BE2C (cell line): Measurements from ENCODE around the gene UPP2.

Source experiments
- DNase-seq: peaks from one replicate; pipeline ENCODE4 v3.0.0-alpha.2; 2020
- H3K27me3 ChIP-seq: fragments of 250-450 bp; sonication (Bioruptor Pico); 2 replicates; pipeline ENCODE4 v1.5.1; 2020; ENCODE audit warnings: mild to moderate bottlenecking
- H3K36me3 ChIP-seq: fragments of 250-450 bp; sonication (Bioruptor Pico); 2 replicates; pipeline ENCODE4 v1.5.1; 2020; ENCODE audit warnings: mild to moderate bottlenecking
- H3K4me1 ChIP-seq: fragments of 250-450 bp; sonication (Bioruptor Pico); 2 replicates; pipeline ENCODE4 v1.5.1; 2020
- H3K4me3 ChIP-seq: 2 replicates; pipeline ENCODE4 v1.5.1; 2011; ENCODE audit warnings: low read depth, low read length
- H3K9me3 ChIP-seq: fragments of 250-450 bp; sonication (Bioruptor Pico); 2 replicates; pipeline ENCODE4 v1.5.1; 2020
- TF ChIP-seq, protein P1 (sequence below): IDR thresholded peaks from 2 replicates; pipeline ENCODE4 v1.5.1; 2012; ENCODE audit warnings: mild to moderate bottlenecking, low read depth, low read length

The UPP2 gene

GRCh38 chr2:158113741-158114295 is 12.1 kb downstream of the UPP2 start:
- no peaks in the 10 kb centered on the region for H3K4me1 ChIP-seq
- H3K9me3 ChIP-seq = no peaks in the 10 kb centered on the region
- H3K27me3 ChIP-seq = no peaks in the 10 kb centered on the region
- no peaks in the 10 kb centered on the region for H3K36me3 ChIP-seq
- H3K4me3 ChIP-seq = no peak overlapping the region
- DNase-seq = no peak
- TF ChIP-seq, protein P1, sequence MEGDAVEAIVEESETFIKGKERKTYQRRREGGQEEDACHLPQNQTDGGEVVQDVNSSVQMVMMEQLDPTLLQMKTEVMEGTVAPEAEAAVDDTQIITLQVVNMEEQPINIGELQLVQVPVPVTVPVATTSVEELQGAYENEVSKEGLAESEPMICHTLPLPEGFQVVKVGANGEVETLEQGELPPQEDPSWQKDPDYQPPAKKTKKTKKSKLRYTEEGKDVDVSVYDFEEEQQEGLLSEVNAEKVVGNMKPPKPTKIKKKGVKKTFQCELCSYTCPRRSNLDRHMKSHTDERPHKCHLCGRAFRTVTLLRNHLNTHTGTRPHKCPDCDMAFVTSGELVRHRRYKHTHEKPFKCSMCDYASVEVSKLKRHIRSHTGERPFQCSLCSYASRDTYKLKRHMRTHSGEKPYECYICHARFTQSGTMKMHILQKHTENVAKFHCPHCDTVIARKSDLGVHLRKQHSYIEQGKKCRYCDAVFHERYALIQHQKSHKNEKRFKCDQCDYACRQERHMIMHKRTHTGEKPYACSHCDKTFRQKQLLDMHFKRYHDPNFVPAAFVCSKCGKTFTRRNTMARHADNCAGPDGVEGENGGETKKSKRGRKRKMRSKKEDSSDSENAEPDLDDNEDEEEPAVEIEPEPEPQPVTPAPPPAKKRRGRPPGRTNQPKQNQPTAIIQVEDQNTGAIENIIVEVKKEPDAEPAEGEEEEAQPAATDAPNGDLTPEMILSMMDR = no peak

GRCh38 chr2:158114516-158114915 is 12.8 kb downstream of the UPP2 start:
- Histone ChIP-seq H3K27me3 (no peaks in the 10 kb centered on the region), H3K9me3 (no peaks in the 10 kb centered on the region), H3K4me1 (no peaks in the 10 kb centered on the region), H3K36me3 (no peaks in the 10 kb centered on the region), H3K4me3 (no peak overlapping the region)
- TF ChIP-seq, protein P1 = no peak
- DNase-seq = no peak

DNA sequence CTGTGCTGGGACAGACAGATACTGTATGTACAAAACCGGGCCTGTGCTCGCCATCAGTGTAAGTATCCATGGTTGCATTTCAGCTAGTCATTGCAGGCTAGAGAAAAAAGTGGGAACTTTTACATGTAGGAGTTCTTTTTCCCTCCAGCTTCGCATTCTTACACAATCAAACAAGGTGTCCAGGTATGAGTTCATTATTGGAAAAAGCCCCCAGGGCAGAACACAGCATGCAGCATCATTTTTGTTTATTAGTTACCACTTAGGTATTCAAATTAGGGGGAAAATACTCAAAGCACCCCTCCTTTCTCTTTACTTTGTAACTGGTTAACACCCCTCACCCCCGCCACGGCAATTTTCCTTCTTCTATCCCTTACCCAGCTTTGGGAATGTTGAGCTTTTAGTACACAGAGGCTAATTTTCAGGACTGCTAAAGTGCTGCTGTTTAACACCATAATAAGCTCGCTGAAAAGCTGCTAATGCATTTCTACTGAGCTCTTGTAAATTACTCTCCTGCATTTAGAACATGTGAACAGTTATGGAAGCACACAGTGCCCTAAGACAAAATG is 13.6 kb downstream of the UPP2 start:
- Histone ChIP-seq H3K36me3 (no peaks in the 10 kb centered on the region), H3K4me3 (no peak overlapping the region), H3K27me3 (no peaks in the 10 kb centered on the region), H3K4me1 (no peaks in the 10 kb centered on the region), H3K9me3 (no peaks in the 10 kb centered on the region)
- DNase-seq = no peak
- TF ChIP-seq, protein P1 = no peak

- H3K27me3 ChIP-seq = no peaks in the 10 kb centered on the region
- H3K36me3 ChIP-seq = no peaks in the 10 kb centered on the region
- TF ChIP-seq, protein P1 = no peak
- no peaks in the 10 kb centered on the region for H3K4me1 ChIP-seq
- H3K4me3 ChIP-seq = no peak overlapping the region
- no peaks in the 10 kb centered on the region for H3K9me3 ChIP-seq
- DNase-seq = no peak
Observed at GRCh38 chr2:158116936-158117335, 15.3 kb downstream of the UPP2 start.

DNA sequence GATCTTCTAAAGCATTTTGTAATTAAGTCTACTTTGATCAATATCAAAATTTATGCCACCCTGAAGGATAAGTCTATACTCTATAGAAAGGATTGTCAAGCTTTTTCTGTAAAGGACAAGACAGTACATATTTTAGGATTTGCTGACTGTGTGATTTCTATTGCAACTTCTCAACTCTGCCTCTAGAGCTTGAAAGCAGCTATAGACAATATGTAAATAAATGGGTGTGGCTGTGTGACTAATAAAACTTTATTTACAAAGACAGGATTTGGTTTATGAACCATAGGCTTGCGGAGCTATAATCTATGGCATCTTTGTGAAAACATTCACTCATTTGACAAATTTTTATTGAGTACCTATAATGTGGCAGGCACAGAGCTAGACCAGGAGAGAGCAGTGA is 18.4 kb downstream of the UPP2 start:
- Histone ChIP-seq H3K36me3 (no peaks in the 10 kb centered on the region), H3K27me3 (no peaks in the 10 kb centered on the region), H3K4me3 (no peak overlapping the region), H3K9me3 (no peaks in the 10 kb centered on the region), H3K4me1 (no peaks in the 10 kb centered on the region)
- TF ChIP-seq, protein P1 = no peak
- no peak for DNase-seq
